GM19397 (cell line): Measurements from ENCODE around the gene COBLL1.

Source experiments
- ATAC-seq: cut with Tn5 transposase; IDR thresholded peaks from one replicate; pipeline ENCODE4 v1.9.1; 2021; ENCODE audit warnings: mild to moderate bottlenecking, moderate library complexity; ENCODE audit not compliant: unreplicated experiment

COBLL1 gene

GRCh38 chr2:164859251-164859818 lies 17.7 kb upstream of the COBLL1 start:
- ATAC-seq: no peak

DNA sequence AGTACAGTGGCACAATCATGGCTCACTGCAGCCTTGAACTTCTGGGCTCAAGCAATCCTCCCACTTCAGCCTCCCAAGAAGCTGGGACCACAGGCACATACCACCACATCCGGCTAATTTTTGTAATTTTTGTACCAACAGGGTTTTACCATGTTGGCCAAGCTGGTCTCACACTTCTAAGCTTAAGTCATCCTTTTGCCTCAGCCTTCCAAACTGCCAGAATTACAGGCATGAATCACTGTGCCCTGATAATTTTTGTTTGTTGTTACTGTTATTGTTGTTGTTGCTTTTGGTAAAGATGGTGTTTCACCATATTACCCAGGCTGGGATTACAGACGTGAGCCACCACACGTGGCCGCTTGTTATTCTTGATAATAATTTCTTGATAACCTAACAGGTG lies 10.5 kb upstream of the COBLL1 start:
- ATAC-seq: no peak

GRCh38 chr2:164850235-164850634 lies 8.6 kb upstream of the COBLL1 start:
- ATAC-seq: no peak

DNA sequence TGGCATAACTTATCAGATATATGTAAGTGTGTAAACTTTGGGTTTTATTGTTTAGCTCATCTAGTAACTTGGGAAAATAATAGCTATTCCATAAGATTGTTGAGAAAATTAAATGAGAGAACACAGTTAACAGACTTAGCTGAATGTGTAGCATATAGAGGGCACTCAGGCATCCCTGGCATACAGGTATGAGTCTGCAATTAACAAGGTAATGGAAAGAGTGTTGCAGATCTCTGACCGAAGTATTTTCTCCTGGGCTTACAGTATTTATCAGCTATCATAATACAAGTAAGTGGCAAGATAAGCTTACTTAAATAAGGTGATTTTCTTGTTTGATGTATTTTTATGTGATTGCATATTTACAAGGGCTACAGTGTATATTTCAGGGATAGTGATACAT lies 7.9 kb upstream of the COBLL1 start:
- no peak for ATAC-seq

- ATAC-seq: no peak
These were observed 6.5 kb upstream of the COBLL1 start for GRCh38 chr2:164847981-164848741.

DNA sequence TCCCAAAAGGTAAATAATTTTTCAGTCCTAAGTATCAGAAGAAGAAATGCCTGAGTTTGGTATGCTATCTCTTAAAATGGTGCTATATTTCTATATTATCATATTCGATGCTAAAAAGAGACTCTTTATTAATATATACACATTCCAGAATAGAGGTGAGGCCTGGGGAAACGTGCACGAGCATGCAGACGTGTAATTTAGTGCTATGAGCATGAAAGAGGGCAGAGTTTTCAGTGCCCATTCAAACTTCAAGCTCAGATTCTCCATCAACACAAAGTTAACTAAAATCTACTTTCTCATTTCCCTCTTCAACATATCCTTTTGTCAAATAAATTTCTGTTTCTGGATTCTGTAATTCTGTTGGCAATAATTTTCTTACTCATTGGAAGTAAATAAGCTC lies 5.7 kb upstream of the COBLL1 start:
- no peak for ATAC-seq

- no peak for ATAC-seq
These were observed 4.7 kb upstream of the COBLL1 start for GRCh38 chr2:164846276-164846675.

GRCh38 chr2:164843346-164843911 lies 1.8 kb upstream of the COBLL1 start:
- no peak for ATAC-seq

GRCh38 chr2:164842624-164842966 lies 972 bp upstream of the COBLL1 start:
- ATAC-seq: no peak

GRCh38 chr2:164840930-164841718 lies 499 bp downstream of the COBLL1 start:
- peak; percentile 62 for ATAC-seq

DNA sequence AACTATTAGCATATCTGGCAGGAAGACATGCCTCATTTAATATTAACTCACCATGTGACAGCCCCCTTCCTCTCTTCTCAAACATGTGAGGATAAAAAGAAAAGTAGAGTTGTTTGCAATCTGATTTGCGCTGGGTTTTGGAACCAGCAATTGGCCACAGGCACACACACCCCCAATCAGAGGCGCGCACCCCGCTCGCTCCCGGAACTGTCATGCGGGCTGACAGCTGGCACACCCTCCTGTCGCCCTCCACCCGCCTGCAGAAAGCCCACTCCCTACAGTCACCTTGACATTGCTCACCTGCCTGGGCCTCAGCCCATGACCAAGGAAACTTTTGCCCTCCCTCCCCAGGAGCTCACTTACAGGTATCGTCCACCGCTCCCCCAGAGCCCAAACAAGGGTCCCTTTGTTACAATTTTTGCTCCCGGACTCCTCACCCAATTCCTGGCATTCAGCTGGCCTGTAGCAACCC lies 1.1 kb downstream of the COBLL1 start:
- ATAC-seq: no peak

- no peak for ATAC-seq
These were observed 1.6 kb downstream of the COBLL1 start for GRCh38 chr2:164839914-164840457.

DNA sequence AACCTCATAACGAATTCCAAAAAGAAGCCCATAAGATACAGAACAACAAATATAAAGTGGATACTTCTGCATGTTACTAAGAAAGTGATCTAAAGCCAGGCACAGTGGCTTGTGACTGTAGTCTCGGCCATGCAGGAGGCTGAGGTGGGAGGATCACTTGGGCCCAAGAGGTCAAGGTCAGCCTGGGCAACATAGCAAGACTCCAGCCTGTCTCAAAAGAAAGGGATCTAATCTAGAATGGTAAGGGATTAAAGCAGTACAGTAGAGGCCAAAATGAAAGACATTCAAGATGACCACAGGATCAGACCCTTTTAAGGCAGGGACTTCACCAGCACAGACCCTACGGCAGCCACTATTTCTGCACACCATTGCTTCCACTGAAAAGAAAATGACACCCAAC lies 3.8 kb downstream of the COBLL1 start:
- ATAC-seq: no peak

- ATAC-seq: no peak
These were observed 4.7 kb downstream of the COBLL1 start for GRCh38 chr2:164836907-164837306.

DNA sequence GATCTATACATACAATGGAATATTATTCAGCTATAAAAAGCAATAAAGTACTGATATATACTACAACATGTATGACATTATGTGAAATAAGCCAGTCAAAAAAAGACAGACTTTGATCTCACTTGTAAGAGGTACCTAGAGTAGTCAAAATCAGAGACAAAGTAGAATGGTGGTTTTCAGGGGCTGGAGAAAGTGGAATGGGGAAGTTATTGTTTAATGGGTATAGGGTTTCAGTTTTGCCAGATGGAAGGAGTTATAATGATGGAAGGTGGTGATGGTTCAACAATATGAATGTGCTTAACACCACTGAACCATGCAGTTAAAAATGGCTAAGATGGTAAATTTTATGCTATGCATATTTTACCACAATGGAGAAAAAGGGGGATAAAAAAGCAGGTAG lies 6.3 kb downstream of the COBLL1 start:
- no peak for ATAC-seq

DNA sequence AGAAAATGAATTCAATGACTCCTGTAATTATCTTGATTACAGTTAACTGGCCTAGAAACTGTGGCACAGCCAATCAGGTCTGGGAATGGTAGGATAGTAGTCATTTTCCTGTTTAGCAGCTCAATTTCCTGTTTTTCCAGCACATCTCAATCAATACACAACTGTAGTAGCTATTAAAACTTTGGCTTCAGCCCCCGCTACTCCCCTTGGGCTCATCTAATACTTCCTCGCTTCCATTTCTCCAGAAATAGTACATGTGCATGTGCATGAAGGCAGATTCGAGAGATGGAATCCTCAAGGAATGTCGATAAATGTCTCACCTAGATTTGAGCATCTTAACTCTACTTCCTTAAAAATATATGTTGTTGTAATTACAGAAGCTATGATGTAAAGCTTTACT lies 9.7 kb downstream of the COBLL1 start:
- ATAC-seq: no peak

- ATAC-seq: no peak
These were observed 10.4 kb downstream of the COBLL1 start for GRCh38 chr2:164831180-164831579.

DNA sequence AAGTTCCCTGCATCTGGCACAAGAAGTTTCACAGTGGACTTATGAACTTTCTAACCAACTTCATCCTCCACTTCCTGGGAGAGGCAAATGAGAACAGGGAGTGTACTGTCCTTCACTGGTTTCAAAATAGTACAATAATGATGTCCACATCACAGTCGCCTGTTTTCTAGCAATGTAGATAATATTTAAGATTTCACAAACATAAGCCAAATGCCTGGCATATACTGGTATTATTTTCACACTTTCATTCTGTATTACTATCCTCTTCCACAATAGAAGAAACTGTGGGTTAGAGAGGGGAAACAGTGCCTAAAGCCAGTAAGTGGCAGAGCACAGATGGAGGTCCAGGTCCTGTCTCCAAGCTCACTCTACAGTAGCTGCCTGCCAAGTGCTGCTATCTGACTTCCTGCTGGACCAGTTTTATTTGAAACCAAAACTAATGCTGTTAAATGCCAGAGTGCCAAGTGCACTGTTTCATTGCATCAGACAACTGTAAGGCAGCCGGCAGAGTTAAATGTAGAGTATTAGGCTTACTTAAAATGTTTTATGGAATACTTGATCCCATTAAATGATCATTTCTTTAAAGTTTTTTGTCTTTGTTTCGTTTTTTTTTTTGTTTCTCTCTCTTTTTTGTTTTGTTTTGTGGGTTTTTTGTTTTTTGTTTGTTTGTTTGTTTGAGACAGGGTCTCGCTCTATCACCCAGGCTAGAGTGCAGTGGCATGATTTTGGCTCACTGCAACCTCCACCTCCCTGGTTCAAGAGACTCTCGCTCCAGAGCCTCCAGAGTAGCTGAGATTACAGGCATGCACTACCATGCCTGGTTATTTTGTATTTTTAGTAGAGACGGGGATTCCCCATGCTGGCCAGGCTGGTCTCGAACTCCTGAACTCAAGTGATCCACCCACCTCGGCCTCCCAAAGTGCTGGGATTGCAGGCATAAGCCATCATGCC lies 15.1 kb downstream of the COBLL1 start:
- no peak for ATAC-seq

- no peak for ATAC-seq
These were observed 16.8 kb downstream of the COBLL1 start for GRCh38 chr2:164824872-164825271.

GRCh38 chr2:164823126-164823525 lies 18.5 kb downstream of the COBLL1 start:
- no peak for ATAC-seq
